Measurements from ENCODE around the gene DCLRE1C.

DNA sequence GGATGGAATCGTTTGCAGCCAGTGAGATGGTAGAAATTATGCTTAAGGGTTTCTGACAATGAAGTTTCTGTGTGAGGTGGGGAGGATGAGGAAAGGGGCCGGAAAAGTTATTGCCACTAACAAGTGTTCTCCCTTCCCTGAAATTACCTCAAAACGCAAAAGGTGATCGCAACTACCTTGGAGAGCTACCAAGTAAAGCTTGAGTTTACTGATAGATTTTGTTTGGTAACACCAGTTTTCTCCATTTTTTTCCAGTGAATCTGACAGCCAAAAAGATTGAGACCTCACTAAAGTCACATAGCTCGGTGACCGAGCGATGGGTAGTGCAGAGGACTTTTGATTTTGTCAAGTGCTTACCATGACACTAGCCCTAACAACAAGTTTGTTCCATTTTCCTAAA, 73.7 kb downstream of the DCLRE1C start:
- no peak for TF ChIP-seq EZH2 (IDR thresholded peaks at IDR 0.05)
- no peak for TF ChIP-seq POLR2AphosphoS5 (IDR thresholded peaks at IDR 0.05; ENCODE audit: borderline replicate concordance, low read depth, low read length)

Measured in SK-N-MC (cell line).